ENCODE data around the gene ANTXR2.

GRCh38 chr4:80112236-80112635, 39.2 kb upstream of the ANTXR2 start:
- TF ChIP-seq MYC (IDR thresholded peaks at IDR 0.05; ENCODE audit: low read depth, low read length) (no peak), CTCF (IDR thresholded peaks at IDR 0.05; ENCODE audit: extremely low read depth in 1 of 2, insufficient read depth in 1 of 2, low read depth in 1 of 2, low read length in 2 of 2) (no peak), POLR2A (IDR thresholded peaks at IDR 0.05; ENCODE audit: low read depth, low read length) (no peak), EZH2 (IDR thresholded peaks at IDR 0.05; ENCODE audit: borderline replicate concordance, low read depth, low read length, severe bottlenecking) (no peak)

All from endothelial cell of umbilical vein (primary cell).